ENCODE data around the gene PNO1.

The PNO1 gene

DNA sequence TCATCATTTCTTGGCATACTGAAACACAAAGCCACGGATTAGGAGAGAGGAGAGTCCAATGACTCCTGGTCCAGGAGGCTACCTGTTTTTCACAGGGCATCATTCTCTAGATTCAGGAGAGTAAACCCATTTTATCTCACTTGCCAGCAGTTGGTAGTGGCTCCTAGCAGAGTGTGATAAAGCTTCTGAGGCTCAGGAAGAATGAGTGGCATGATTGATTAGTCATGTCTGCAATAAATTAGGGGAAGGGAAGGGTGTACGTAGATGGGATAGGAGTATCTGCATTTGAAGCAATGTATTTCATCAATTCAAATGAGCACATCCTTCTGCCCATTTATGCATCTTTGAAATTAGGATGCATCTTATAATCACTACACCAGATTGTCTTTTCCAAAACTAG lies 31.1 kb upstream of the PNO1 start:
- H3K4me3 ChIP-seq (ENCODE audit: low read depth, low read length): no peak overlapping the region
- TF ChIP-seq MYC (IDR thresholded peaks at IDR 0.05; ENCODE audit: low read depth, low read length) (no peak), POLR2A (IDR thresholded peaks at IDR 0.05; ENCODE audit: extremely low read depth, insufficient read length) (no peak)
- TF ChIP-seq, protein P1, sequence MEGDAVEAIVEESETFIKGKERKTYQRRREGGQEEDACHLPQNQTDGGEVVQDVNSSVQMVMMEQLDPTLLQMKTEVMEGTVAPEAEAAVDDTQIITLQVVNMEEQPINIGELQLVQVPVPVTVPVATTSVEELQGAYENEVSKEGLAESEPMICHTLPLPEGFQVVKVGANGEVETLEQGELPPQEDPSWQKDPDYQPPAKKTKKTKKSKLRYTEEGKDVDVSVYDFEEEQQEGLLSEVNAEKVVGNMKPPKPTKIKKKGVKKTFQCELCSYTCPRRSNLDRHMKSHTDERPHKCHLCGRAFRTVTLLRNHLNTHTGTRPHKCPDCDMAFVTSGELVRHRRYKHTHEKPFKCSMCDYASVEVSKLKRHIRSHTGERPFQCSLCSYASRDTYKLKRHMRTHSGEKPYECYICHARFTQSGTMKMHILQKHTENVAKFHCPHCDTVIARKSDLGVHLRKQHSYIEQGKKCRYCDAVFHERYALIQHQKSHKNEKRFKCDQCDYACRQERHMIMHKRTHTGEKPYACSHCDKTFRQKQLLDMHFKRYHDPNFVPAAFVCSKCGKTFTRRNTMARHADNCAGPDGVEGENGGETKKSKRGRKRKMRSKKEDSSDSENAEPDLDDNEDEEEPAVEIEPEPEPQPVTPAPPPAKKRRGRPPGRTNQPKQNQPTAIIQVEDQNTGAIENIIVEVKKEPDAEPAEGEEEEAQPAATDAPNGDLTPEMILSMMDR (IDR thresholded peaks at IDR 0.05; ENCODE audit: low read depth, low read length): no peak
- TF ChIP-seq, protein P2, sequence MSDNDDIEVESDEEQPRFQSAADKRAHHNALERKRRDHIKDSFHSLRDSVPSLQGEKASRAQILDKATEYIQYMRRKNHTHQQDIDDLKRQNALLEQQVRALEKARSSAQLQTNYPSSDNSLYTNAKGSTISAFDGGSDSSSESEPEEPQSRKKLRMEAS (IDR thresholded peaks at IDR 0.05; ENCODE audit: low read depth, low read length): no peak
- no peak for DNase-seq (ENCODE audit: low read depth)

- peak; percentile 26 for DNase-seq (ENCODE audit: low read depth)
- TF ChIP-seq, protein P1 (IDR thresholded peaks at IDR 0.05; ENCODE audit: low read depth, low read length): no peak
- no peak overlapping the region for H3K4me3 ChIP-seq (ENCODE audit: low read depth, low read length)
These were observed 30.1 kb upstream of the PNO1 start for GRCh38 chr2:68127358-68128242.

DNA sequence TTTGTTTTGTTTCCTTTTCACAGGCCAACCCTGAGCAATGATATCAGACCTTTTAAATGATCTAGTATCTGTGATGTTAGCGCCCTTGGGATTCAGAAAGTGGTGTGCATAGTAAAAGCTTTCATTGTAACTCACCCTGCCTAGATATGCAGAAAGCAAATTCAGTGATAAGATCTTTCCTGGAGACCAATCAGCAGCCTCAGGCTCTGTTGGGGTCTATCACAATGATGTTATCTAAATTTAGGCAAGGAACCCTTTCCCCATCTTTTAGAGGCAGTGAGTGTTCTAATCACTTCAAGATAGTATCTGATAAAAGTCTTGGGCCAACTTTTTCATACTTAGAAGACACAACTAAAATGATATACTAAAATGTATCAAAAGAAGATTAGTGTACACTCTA lies 23.6 kb upstream of the PNO1 start:
- TF ChIP-seq, protein P1 (IDR thresholded peaks at IDR 0.05; ENCODE audit: low read depth, low read length): no peak
- TF ChIP-seq, protein P2 (IDR thresholded peaks at IDR 0.05; ENCODE audit: low read depth, low read length): no peak
- TF ChIP-seq MYC (IDR thresholded peaks at IDR 0.05; ENCODE audit: low read depth, low read length) (no peak), POLR2A (IDR thresholded peaks at IDR 0.05; ENCODE audit: extremely low read depth, insufficient read length) (no peak)
- DNase-seq (ENCODE audit: low read depth): no peak
- no peak overlapping the region for H3K4me3 ChIP-seq (ENCODE audit: low read depth, low read length)

GRCh38 chr2:68134554-68134953 lies 23.1 kb upstream of the PNO1 start:
- DNase-seq (ENCODE audit: low read depth): no peak
- TF ChIP-seq, protein P2 (IDR thresholded peaks at IDR 0.05; ENCODE audit: low read depth, low read length): no peak
- TF ChIP-seq POLR2A (IDR thresholded peaks at IDR 0.05; ENCODE audit: extremely low read depth, insufficient read length) (no peak), MYC (IDR thresholded peaks at IDR 0.05; ENCODE audit: low read depth, low read length) (no peak)
- TF ChIP-seq, protein P1 (IDR thresholded peaks at IDR 0.05; ENCODE audit: low read depth, low read length): no peak
- H3K4me3 ChIP-seq (ENCODE audit: low read depth, low read length): no peak overlapping the region

- no peak overlapping the region for H3K4me3 ChIP-seq (ENCODE audit: low read depth, low read length)
- TF ChIP-seq POLR2A (IDR thresholded peaks at IDR 0.05; ENCODE audit: extremely low read depth, insufficient read length) (no peak), MYC (IDR thresholded peaks at IDR 0.05; ENCODE audit: low read depth, low read length) (no peak)
- TF ChIP-seq, protein P2 (IDR thresholded peaks at IDR 0.05; ENCODE audit: low read depth, low read length): no peak
- TF ChIP-seq, protein P1 (IDR thresholded peaks at IDR 0.05; ENCODE audit: low read depth, low read length): no peak
- DNase-seq (ENCODE audit: low read depth): no peak
These were observed 22.0 kb upstream of the PNO1 start for GRCh38 chr2:68135448-68136320.

Data from NB4 (cell line).